Measurements from ENCODE around the gene ATXN1L.
A peak's percentile ranks its signal among the peaks of the same experiment; 100 is the strongest.
"Not testable (repeated sequence)": the region's sequence is repeated elsewhere in the genome, so short reads cannot be mapped to it uniquely, and the experiment has no call there.

The ATXN1L gene

DNA sequence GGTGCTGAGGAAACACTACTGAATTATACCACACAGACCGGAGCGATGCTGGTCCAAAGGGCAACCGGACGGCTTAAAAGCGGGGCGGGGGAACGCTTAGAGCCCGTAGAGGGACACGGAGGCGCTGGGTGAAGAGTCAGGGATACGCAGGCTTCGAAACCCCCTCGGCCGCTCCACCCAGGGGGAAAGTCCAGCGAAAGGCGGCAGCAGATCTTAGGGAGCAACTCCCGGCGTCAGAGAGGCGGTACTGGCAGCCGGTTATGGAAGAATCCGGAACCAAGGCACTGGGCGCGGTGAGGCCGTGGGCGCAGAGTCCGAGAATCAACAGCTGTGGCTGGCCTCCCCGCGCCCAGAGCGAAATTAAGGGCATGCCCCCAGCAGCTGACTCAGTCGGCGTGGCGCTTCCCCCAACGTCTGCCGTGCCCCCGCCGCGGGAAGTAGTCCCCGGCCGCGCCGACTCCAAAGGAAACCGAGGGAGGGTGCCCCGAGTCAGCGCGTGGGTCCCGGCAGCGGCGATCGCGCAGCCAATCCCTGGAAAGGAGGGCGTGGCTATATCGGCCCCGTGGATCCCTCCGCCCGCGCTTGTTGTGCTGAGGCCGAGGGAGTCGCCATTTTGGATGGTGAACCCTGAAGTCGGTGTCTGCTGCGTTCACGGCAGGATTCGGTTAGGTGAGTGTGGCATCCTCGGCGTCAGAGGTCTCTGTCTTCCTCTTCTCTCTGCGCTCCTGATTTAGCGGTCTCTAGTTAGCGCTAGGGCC, 49.3 kb downstream of the ATXN1L start, which contains the start of gene IST1:
IST1 (plus strand) TSS at position 611 of the 758 bp plus-strand sequence. CDS start 20,110 bp downstream, outside the sequence.
- DNase-seq: peak; percentile 99

DNA sequence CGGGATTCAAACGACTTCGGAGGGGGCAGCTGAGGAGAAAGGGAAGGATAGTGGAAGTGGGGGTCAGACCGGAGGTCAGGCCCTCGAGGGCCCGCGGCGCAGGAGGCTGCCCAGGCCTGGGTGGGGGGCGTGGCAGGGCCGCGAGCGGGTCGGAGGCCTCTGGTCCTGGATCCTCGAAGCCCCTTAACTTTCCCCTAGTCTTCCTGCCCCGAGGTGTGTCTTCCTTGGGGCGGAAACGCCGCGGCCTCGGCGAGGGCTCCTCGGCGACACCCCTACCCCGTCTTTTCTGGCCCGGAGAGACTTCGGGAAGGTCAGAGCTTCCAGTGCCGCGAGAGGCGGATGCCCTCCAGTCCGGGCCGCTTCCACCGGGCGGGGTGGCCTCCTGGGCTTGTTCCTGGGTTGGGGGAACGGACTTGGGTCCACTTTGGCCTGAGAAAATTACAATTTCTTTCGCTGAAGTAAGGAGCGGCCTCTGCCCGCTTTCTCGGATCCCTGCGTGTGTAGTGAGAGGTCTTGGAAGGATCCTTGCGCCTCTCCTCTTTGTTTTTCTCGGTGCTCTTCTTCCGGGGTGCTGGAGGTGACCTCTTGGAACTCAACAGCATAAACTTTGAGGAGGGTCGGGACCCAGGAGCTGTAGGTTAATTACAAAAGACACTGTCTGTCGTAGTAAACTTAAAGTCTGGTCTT, 50.0 kb downstream of the ATXN1L start:
- peak; percentile 63 for DNase-seq

DNA sequence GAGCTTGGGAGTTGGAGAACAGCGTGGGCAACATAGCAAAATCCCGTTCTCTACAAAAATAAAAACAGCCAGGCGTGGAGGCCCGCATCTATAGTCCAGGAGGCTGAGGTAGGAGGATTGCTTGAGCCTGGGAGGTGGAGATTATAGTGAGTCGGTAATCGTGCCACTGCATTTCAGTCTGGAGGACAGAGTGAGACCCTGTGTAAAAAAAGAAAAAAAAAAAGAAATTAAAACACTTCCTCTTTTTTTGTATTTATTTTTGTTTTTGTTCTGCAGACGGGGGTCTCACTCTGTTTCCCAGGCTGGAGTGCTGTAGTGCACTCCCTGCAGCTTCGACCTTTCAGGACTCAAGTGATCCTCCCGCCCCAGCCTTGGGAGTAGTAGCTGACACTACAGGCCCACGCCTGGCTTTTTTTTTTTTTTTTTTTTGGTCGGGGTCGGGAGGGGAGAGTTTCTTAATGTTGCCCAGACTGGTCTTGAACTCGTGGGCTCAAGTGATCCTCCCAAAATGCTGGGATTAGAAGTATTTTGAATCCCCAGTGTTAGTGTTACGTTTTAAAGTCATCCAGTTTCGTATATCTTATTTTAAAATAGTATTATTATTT, 51.1 kb downstream of the ATXN1L start:
- no peak for DNase-seq

DNA sequence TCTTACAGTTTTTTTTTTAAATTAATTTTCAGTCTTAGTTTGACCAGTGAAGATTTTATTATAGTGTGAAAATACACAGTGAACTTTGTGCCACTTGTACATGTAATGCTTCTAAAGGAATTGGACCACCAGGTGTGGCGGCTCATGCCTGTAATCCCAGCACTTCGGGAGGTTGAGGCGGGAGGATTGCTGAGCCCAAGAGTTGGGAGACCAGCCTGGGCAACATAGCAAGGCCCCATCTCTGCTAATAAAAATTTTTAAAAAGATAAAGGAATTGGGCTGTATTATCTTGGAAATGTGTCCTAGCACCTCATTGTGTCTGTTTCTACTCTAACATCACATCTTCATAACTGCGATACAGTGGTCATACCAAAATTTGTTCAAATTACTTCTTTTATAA, 53.4 kb downstream of the ATXN1L start:
- no peak for DNase-seq

DNA sequence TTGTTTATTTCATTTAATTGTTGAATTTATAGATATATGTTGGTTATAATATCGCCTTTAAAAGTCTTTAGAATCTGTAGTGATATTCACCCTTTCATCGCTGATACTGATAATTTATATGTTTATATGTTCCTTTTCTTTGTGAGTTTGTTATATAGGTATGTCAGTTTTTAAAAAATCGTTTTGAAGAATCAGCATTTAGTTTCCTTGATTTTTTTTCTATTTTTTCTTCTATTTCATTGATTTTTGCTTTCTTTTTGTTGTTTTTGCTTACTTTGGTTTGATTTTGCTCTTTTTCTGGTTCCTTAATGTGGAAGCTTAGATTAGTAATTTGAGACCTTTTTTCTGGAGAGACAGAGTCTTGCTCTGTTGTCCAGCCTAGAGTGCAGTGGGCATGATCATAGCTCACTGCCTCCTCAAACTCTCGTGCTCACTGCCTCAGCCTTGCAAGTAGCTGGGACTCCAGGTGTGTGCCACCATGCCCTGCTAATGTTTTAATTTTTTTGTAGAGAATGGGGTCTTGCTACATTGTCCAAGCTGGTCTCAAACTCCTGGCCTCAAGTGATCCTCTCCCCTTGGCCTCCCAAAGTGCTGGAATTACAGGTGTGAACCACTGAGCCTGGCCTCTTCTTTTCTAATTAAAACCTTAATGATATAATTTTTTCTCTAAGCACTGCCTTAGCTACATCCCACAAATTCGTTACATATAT, 57.0 kb downstream of the ATXN1L start:
- DNase-seq: no peak

DNA sequence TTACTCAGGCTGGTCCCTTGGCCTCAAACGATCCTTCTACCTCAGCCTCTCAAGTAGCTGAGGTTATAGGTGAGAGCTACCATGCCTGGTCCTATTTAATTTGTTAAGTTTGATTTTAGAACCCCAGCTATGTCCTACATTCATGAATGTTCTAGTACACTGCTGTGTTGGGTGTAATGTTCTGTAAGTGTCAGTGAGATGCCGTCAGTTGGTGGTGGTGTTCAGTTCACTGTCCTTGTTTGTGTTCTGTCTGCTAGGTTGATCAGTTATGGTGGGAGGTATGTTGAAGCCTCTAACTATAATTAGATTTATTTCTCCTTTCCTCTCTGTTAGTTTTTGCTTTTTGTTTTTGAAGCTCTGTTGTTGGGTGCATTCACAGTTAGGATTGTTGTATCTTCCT, 57.8 kb downstream of the ATXN1L start:
- DNase-seq: no peak

DNA sequence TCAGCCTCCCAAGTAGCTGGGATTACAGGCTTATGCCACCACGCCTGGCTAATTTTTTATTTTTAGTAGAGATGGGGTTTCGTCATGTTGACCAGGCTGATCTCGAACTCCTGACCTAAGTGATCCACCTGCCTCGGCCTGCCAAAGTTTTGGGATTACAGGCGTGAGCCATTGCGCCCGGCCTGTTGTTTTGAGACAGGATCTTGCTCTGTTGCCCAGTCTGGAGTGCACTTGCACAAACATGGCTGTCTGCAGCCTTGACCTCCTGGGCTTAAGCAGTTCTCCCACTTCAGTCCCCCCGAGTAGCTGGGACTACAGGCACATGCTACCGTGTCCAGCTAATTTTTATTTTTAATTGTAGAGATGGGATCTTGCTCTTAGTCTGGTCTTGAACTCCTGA, 58.5 kb downstream of the ATXN1L start:
- DNase-seq: no peak

DNA sequence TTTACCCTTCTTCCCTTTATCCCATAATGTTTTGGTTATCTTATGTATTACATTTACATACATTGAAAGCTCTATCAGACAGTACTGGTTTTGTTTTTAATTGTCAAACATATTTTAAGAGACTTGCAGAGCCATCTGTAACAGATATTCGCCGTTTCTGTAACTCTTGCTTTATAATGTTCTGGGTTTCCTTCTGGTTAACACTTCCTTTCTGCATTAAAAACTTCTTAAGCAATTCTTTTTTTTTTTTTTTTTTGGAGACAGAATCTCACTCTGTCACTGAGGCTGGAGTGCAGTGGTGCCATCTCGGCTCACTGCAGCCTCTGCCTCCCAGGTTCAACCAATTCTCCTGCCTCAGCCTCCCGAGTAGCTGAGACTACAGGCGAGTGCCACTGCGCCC, 60.0 kb downstream of the ATXN1L start:
- not testable (repeated sequence) for DNase-seq

All from islet precursor cell (in vitro differentiated cells).